NCI-H1694 (cell line): Measurements from ENCODE around the gene PARP9.
"Not testable (repeated sequence)": the region's sequence is repeated elsewhere in the genome, so short reads cannot be mapped to it uniquely, and the experiment has no call there.

Experiments
- DNase-seq: peaks from one replicate; lab custom pipeline; 2025; lab: John Stamatoyannopoulos, UW

PARP9 gene

GRCh38 chr3:122520861-122521260 is 43.2 kb downstream of the PARP9 start:
- DNase-seq: no peak

DNA sequence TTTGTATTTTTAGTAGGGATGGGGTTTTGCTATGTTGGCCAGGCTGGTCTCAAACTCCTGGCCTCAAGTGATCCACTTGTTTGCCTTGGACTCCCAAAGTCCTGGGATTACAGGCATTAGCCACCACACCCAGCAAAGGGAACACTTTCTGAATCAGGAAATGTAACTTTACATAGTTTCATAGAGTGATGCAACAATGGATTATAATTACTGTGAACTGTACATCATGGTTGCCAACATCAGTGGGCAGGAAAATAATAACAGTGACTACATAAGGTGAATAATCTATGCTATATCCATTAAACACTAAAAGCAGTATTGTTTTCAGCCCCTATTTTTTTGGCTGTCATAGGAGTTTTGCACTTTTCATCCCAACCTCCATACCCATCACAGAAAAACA is 44.4 kb downstream of the PARP9 start:
- DNase-seq: no peak

- DNase-seq: no peak
These were observed 47.2 kb downstream of the PARP9 start for GRCh38 chr3:122516846-122517360.

DNA sequence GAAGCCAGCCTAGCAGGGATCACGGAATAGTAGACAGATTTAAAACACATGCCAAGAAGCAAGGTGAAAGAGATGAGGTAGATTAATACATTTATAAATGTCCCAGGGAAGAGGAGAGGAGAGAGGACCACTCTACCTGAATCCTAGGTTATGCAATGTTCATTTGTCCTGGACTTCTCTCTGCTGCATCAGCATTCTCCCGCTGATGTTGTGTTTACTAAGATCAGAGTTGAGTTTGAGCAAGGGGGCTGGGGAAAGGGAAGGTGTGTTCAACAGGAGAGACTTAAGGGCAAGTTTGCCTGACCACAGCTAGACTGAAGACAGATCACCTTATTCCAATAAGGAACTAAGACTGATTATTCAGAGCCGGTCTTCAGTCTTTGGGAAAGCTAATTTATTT is 48.2 kb downstream of the PARP9 start:
- DNase-seq: no peak

GRCh38 chr3:122515020-122515468 is 49.1 kb downstream of the PARP9 start:
- DNase-seq: no peak

DNA sequence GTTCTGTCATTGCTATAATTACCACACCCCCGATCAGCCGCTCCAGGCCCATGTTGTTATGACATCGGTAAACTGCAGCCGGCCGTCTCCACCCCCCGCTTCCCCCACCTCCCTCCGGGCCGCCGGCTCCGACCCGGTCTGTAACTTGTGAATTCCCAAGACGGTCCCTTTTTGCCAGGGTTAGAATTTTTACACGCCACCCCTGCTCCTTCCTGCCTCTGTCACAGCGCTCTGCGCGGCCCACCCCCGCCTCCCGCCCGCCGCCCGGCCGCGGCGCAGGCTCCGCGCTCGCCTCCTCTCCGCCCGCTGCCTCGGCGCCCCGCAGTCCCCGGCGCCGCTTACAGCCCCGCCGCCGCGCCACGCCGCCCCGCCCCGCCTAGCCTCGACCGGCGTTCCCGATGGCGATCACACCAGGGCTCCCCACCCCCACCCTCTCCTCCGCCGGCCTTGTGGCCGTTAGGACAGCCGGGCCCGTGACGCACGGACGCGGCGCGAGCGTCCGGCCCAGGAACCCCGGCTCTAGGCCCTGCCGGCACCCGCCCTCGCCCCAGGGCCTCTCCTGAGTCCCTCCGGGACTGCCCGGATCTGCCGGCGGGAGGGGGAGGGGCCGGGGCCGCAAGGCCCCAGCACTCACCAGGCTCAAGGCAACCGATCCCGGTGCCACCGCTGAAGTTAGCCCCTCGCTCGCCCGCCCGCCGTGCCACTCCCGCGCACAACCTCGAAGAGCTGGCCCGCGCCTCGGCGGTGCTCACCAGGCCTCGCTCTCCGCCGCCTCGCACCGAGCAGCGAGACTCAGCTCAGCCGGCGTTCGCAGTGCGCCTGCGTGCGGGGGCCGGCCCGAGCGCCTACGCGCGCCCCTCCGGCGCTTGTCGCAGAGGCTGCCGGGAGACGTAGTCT is 49.7 kb downstream of the PARP9 start, which contains the start of gene KPNA1:
Gene KPNA1 (minus strand): TSS at position 817 of the 897 bp plus-strand sequence. CDS start 18,374 bp downstream, outside the sequence.
- DNase-seq: peak; percentile 56

- no peak for DNase-seq
These were observed 50.5 kb downstream of the PARP9 start for GRCh38 chr3:122513386-122514122.

GRCh38 chr3:122512284-122512683 is 51.8 kb downstream of the PARP9 start:
- DNase-seq: no peak

DNA sequence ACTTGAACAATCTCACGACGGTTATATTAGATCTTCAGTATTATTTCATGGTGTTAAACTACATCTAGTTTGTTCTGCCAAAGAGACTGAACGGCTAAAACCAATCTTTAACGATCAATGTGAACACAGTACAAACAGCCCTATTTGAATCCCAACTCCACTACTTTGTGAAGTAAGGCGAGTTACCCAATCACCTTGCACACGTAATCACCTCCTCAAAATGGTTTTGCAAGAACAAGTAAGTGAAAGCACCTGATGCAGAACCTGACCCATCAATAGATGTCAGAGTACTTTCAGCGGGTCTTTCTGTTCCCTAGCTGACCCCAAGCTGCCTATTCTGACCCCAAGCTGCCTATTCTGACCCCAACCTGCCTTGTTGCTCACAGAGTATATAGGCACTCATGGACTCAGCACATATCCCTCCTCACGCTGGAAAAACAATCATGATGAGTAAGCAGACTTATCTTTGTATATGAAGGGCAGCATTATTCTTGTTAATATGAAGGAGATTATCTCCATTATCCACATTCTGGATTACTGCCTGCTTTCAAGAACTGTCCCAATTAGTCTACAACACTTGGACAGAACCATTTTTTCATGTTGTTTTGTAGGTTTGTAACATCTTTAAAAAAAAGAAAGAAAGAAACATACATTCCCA is 53.1 kb downstream of the PARP9 start:
- no peak for DNase-seq

DNA sequence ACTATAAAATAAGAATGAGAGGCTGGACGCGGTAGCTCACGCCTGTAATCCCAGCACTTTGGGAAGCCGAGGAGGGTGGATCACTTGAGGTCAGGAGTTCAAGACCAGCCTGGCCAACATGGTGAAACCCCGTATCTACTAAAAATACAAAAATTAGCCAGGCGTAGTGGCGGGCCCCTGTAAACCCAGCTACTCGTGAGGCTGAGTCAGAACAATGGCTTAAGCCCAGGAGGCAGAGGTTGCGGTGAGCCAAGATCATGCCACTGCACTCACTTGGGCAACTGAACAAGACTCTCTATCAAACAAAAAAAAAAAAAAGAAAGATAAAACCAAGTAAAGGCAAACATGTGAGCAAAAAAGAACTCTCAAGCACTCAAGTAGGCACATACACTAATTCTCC is 55.2 kb downstream of the PARP9 start:
- not testable (repeated sequence) for DNase-seq

- DNase-seq: no peak
These were observed 55.8 kb downstream of the PARP9 start for GRCh38 chr3:122508135-122508914.

DNA sequence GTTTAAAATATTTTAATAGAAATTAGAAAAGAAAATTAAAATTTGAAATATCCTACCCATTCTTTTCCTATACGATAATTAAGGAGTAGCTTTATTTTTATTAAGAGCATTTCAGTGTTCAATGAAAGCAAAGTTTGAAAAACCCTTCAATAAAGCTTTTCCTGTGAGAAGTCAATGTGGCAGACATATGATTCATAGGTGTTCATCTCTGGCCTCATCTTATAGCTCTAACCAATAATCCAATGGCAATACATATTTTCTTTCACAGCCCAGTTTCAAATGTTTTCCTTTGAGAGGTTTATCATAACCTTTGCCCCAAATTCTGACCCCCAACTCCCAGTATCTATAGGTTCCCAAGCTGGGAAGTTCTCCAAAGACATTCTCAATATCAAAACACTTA is 57.6 kb downstream of the PARP9 start:
- DNase-seq: no peak

- no peak for DNase-seq
These were observed 58.4 kb downstream of the PARP9 start for GRCh38 chr3:122505676-122506075.

- DNase-seq: no peak
These were observed 61.2 kb downstream of the PARP9 start for GRCh38 chr3:122502941-122503340.

DNA sequence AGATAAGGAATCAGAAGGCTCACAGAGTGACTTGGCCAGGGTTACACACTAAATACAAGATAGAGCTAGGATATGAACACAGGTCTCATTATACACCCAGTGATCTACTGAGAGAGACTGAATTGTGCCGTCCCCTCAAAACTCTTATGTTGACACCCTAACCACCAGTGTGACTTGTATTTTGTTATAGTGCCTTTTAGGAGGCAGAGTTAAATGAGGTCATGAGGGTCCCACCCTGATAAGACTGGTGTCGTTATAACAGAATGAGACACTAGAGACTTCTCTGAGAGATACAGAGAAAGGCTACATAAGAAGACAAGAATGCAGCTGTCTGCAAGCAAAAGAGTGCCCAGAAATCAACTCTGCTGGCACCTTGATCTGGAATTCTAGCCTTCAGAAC is 62.0 kb downstream of the PARP9 start:
- no peak for DNase-seq

GRCh38 chr3:122500964-122501363 is 63.1 kb downstream of the PARP9 start:
- not testable (repeated sequence) for DNase-seq

DNA sequence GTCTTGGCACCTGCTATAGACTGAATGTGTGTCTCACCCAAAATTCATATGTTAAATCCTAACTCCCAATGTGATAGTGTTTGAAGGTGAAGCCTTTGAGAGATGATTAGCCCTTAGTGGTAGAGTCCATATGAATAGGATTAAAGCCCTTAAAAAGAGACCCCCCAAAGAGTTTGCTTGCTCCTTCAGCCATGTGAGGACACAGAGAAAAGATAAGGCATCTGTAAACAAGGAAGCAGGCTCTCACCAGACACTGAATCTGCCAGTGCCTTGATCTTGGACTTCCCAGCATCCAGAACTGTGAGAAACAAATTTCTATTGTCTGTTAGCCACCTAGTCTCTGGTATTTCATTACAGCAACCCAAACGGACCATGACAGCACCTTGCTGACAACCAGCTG is 65.9 kb downstream of the PARP9 start:
- DNase-seq: no peak

DNA sequence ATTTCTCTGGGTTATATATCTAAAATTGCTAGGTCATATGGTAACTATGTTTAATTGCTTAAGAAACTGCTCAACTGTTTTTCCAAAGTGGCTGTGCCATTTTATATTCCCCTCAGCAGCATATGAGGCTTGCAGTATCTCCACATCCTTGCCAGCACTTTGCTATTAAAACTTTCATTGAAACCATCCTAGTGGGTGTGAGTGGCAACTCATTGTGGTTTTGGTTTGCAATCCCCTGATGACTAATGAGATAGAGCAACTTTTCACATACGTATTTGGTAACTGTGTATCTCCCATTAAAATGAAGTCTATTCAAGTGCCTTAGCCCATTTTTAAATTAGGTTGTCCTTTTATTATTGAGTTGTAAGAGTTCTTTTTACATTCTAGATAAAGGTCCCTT is 66.7 kb downstream of the PARP9 start:
- DNase-seq: no peak

GRCh38 chr3:122496508-122496907 is 67.6 kb downstream of the PARP9 start:
- DNase-seq: no peak

GRCh38 chr3:122493296-122493695 is 70.8 kb downstream of the PARP9 start:
- DNase-seq: no peak

- DNase-seq: no peak
These were observed 75.7 kb downstream of the PARP9 start for GRCh38 chr3:122488262-122488973.
